Skeletal muscle satellite cell (primary cell): ENCODE results near the gene SMAD4.

Experiments used
- H3K27me3 ChIP-seq: 2 replicates; pipeline ENCODE4 v1.7.0; 2013; ENCODE audit warnings: low read length; ENCODE audit not compliant: control insufficient read depth, insufficient read depth
- H3K36me3 ChIP-seq: 2 replicates; pipeline ENCODE4 v1.7.0; 2013; ENCODE audit warnings: mild to moderate bottlenecking, control low read depth, low read length; ENCODE audit not compliant: insufficient read depth
- H3K4me1 ChIP-seq: 2 replicates; pipeline ENCODE4 v1.7.0; 2013; ENCODE audit warnings: low read length; ENCODE audit not compliant: control insufficient read depth, insufficient read depth
- H3K4me2 ChIP-seq: 2 replicates; pipeline ENCODE4 v1.7.0; 2013; ENCODE audit warnings: mild to moderate bottlenecking, low read length
- H3K4me3 ChIP-seq: 2 replicates; pipeline ENCODE4 v1.7.0; 2013; ENCODE audit warnings: low read length
- H3K9ac ChIP-seq: 2 replicates; pipeline ENCODE4 v1.7.0; 2013; ENCODE audit warnings: mild to moderate bottlenecking, low read depth, low read length, moderate library complexity
- H3K9me3 ChIP-seq: replicated peaks from 2 replicates; pipeline ENCODE4 v1.7.0; 2013; ENCODE audit warnings: mild to moderate bottlenecking, control low read depth, low read length

The SMAD4 gene

DNA sequence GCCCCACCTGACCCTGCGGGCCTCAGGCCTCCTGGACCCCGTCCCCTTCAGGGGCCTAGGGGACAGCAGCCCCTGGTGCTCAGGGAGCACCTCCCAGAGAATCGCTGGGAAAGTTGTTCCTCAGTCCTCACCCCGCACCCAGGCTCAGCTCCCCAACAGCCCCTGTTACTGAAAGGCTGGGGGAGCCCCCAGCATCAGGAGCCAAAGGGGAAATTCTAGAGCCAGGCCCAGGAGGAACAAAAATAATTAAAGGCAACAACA lies 91.5 kb downstream of the SMAD4 start:
- no peaks in the 10 kb centered on the region for H3K27me3 ChIP-seq
- H3K36me3 ChIP-seq, result no peaks in the 10 kb centered on the region
- H3K4me1 ChIP-seq, result no peaks in the 10 kb centered on the region
- no peak overlapping the region for H3K4me3 ChIP-seq
- H3K9me3 ChIP-seq, result no peaks in the 10 kb centered on the region
- H3K9ac ChIP-seq, result no peak overlapping the region
- H3K4me2 ChIP-seq, result no peak overlapping the region

DNA sequence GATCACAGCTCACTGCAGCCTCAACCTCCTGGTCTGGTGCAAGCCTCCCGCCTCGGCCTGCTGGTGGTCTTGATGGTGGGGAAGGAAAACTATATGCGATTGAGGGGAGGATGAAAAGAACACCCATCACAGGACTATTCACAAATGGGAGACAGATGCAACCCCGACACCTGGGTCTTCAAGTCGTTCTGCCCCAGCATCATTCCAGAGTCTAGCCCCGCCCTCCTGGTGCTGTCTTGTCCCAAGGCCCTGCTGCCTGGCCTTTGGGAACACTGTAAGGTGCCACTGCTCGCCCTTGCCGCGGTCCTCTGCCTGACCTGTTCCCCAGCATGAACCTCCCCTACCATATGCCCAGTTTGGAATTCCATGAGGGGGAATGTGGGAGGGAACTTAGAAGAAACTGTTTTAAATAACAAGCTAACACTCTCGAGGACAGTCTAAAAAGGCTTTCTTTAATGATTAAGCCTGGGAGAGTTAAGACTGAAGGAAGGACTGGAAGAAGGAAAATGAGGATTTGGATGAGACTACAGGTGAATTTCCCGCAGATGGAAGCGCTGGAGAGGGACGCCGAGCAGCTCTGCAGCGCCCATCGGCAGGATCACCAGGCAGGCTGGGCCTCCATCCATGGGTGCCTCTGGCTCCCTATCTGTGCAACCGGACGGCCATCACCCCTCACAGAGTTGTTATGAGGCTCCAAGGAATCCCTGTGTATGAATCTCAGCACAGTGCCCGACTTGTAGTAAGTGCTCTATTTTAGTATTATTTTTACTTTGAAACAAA lies 92.4 kb downstream of the SMAD4 start:
- no peaks in the 10 kb centered on the region for H3K4me1 ChIP-seq
- no peak overlapping the region for H3K4me2 ChIP-seq
- no peaks in the 10 kb centered on the region for H3K27me3 ChIP-seq
- no peaks in the 10 kb centered on the region for H3K9me3 ChIP-seq
- H3K9ac ChIP-seq, result no peak overlapping the region
- no peak overlapping the region for H3K4me3 ChIP-seq
- H3K36me3 ChIP-seq, result no peaks in the 10 kb centered on the region

DNA sequence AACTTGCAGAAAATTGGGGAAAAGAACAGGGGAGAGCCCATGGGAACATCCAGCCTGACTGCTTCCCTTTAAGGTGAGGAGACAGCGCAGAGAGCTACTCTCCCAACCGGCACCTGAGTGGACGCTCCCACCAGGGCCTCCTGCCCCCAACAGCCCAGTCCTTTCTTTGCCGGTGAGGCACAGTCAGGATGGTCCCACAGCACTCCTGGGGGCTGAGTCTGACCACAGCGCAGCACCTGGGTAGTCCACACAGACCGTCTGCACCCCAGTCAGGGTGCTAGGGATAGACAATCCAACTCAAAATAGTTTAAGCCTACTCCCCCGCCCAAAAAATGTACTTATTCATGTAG lies 93.0 kb downstream of the SMAD4 start:
- H3K9me3 ChIP-seq, result no peaks in the 10 kb centered on the region
- H3K27me3 ChIP-seq, result no peaks in the 10 kb centered on the region
- H3K36me3 ChIP-seq, result no peaks in the 10 kb centered on the region
- H3K4me3 ChIP-seq, result no peak overlapping the region
- H3K4me2 ChIP-seq, result no peak overlapping the region
- H3K9ac ChIP-seq, result no peak overlapping the region
- H3K4me1 ChIP-seq, result no peaks in the 10 kb centered on the region

DNA sequence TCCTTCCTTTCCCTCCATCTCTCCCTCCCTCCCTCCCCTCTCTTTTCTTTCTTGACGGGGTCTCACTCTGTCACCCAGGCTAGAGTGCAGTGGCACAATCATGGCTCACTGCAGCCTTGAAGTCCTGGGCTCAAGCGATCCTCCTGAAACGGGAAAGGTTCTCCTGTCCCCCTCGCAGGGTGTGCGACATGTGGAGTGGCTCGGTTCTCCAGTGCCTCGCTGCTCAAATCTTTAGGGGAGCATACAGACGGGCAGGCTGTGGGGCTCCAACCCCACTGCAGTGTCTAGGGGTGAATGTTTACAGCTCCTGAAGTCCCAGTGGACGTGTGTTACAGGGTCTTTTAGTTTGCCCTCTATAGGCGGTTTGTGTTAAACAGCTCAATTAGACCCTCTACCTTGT lies 93.5 kb downstream of the SMAD4 start:
- Histone ChIP-seq H3K4me2 (no peak overlapping the region), H3K27me3 (no peaks in the 10 kb centered on the region), H3K9ac (no peak overlapping the region), H3K4me3 (no peak overlapping the region), H3K4me1 (no peaks in the 10 kb centered on the region), H3K9me3 (no peaks in the 10 kb centered on the region), H3K36me3 (no peaks in the 10 kb centered on the region)

GRCh38 chr18:51123936-51124486 lies 94.0 kb downstream of the SMAD4 start:
- Histone ChIP-seq H3K9ac (no peak overlapping the region), H3K4me3 (no peak overlapping the region), H3K9me3 (no peaks in the 10 kb centered on the region), H3K4me1 (no peaks in the 10 kb centered on the region), H3K4me2 (no peak overlapping the region), H3K27me3 (no peaks in the 10 kb centered on the region), H3K36me3 (no peaks in the 10 kb centered on the region)

DNA sequence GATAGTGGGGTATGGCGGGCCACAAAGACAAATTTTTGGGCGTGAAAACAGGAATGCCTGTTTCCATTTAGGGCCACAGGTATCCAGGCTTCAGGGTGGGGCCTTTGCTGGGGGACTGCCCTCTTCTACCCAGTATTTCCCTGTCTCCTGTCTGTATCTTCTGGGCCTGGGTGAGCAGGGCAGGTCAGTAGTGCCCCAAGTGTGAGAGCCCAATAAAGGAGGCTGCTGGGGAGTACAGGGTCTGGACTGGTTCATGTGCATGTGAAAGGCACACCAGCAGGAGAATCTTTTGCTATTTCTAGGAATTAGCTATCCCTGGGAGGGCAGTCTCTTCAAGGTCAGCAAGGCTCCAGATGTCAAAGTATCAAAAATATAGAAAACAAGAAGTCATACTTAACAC lies 96.0 kb downstream of the SMAD4 start:
- H3K27me3 ChIP-seq, result no peaks in the 10 kb centered on the region
- H3K9me3 ChIP-seq, result no peaks in the 10 kb centered on the region
- no peak overlapping the region for H3K4me3 ChIP-seq
- no peaks in the 10 kb centered on the region for H3K36me3 ChIP-seq
- no peak overlapping the region for H3K9ac ChIP-seq
- H3K4me2 ChIP-seq, result no peak overlapping the region
- H3K4me1 ChIP-seq, result no peaks in the 10 kb centered on the region

- no peaks in the 10 kb centered on the region for H3K9me3 ChIP-seq
- H3K9ac ChIP-seq, result no peak overlapping the region
- H3K4me1 ChIP-seq, result no peaks in the 10 kb centered on the region
- no peak overlapping the region for H3K4me2 ChIP-seq
- no peak overlapping the region for H3K4me3 ChIP-seq
- no peaks in the 10 kb centered on the region for H3K36me3 ChIP-seq
- H3K27me3 ChIP-seq, result no peaks in the 10 kb centered on the region
Observed at GRCh38 chr18:51127664-51128063, 97.7 kb downstream of the SMAD4 start.

GRCh38 chr18:51128533-51128932 lies 98.5 kb downstream of the SMAD4 start:
- no peak overlapping the region for H3K4me3 ChIP-seq
- H3K27me3 ChIP-seq, result no peaks in the 10 kb centered on the region
- no peak overlapping the region for H3K4me2 ChIP-seq
- H3K4me1 ChIP-seq, result no peaks in the 10 kb centered on the region
- H3K9ac ChIP-seq, result no peak overlapping the region
- H3K9me3 ChIP-seq, result no peaks in the 10 kb centered on the region
- H3K36me3 ChIP-seq, result no peaks in the 10 kb centered on the region

GRCh38 chr18:51132256-51132935 lies 102.4 kb downstream of the SMAD4 start:
- no peak overlapping the region for H3K9ac ChIP-seq

DNA sequence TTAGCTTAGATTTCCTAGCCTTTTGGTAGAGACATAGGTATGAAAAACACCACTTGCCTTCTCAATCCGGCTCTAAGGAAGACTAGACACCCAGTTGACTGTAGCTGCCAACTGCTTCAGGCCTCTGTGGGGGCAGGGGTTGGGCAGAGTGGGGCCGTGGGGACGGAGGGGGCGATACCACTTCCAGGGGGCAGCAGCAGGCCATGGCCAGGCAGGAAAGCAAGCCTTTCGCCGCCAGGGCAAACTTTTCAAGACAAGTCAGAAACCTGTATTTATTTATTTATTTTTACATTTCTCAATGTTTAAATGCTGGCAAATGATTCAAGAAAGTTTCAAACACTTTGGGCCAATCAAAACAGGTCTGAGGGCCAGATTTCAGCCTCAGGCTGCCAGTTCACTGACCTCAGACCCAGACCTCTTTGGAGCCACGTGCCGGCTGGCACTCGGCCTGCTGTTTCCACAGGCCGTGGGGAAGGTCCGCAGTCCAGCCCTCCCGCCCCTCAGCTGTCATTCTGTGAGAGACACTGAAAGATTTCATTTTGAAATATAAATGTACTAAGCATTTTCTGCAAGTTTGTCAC lies 103.7 kb downstream of the SMAD4 start:
- H3K9me3 ChIP-seq, result no peaks in the 10 kb centered on the region
- H3K9ac ChIP-seq, result no peak overlapping the region
- no peaks in the 10 kb centered on the region for H3K27me3 ChIP-seq
- H3K4me1 ChIP-seq, result peaks cover 17% of the 10 kb centered on the region
- no peak overlapping the region for H3K4me3 ChIP-seq
- no peaks in the 10 kb centered on the region for H3K36me3 ChIP-seq
- H3K4me2 ChIP-seq, result peak overlapping the region; percentile 24

More at GRCh38 chr18:51132256-51132935, 102.4 kb downstream of the SMAD4 start:
- no peaks in the 10 kb centered on the region for H3K9me3 ChIP-seq
- peaks cover 17% of the 10 kb centered on the region for H3K4me1 ChIP-seq
- H3K36me3 ChIP-seq, result no peaks in the 10 kb centered on the region
- no peak overlapping the region for H3K4me2 ChIP-seq
- H3K4me3 ChIP-seq, result no peak overlapping the region
- H3K27me3 ChIP-seq, result no peaks in the 10 kb centered on the region
